OCI-LY7 (cell line): ENCODE measurements around the gene PTBP3.

Source experiments
- EZH2phosphoT487 ChIP-seq: fragments of 200-600 bp; sonication (generic); IDR thresholded peaks from 2 replicates; pipeline ENCODE4 v1.6.1; 2018; ENCODE audit warnings: low read depth, borderline replicate concordance, mild to moderate bottlenecking, mixed run types, antibody characterized with exemption, low read length, moderate library complexity, mixed read lengths
- TF ChIP-seq, protein P1 (sequence below): fragments of 200-600 bp; sonication (generic); conservative IDR thresholded peaks from 2 replicates; pipeline ENCODE4 v1.5.1; 2014; ENCODE audit warnings: mild to moderate bottlenecking, antibody characterized with exemption, low read length, moderate library complexity, mixed read lengths

DNA sequence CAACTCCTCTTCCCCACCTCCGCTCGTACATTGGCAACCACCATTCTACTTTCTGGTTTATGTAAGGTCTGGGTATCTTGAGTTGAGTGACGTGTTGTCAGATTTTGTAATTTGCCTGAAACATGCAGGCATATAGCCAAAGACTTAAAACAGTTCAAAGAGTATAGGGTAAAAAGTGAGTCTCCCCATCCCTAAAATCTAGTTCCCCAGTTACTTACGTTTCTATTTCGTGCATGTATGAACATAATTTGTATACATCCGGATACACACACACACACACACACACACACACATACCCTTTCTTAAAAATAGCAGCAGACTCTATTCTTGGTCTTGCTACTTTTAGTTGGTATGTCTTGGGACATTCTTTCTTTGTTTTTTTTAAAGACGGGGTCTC lies 47.4 kb upstream of the PTBP3 start:
- TF ChIP-seq, protein P1, sequence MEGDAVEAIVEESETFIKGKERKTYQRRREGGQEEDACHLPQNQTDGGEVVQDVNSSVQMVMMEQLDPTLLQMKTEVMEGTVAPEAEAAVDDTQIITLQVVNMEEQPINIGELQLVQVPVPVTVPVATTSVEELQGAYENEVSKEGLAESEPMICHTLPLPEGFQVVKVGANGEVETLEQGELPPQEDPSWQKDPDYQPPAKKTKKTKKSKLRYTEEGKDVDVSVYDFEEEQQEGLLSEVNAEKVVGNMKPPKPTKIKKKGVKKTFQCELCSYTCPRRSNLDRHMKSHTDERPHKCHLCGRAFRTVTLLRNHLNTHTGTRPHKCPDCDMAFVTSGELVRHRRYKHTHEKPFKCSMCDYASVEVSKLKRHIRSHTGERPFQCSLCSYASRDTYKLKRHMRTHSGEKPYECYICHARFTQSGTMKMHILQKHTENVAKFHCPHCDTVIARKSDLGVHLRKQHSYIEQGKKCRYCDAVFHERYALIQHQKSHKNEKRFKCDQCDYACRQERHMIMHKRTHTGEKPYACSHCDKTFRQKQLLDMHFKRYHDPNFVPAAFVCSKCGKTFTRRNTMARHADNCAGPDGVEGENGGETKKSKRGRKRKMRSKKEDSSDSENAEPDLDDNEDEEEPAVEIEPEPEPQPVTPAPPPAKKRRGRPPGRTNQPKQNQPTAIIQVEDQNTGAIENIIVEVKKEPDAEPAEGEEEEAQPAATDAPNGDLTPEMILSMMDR = no peak
- no peak for TF ChIP-seq EZH2phosphoT487
